ENCODE data around the gene MAGEA6.
"Not testable (repeated sequence)": the region's sequence is repeated elsewhere in the genome, so short reads cannot be mapped to it uniquely, and the experiment has no call there.

- TF ChIP-seq EZH2 (IDR thresholded peaks at IDR 0.05; ENCODE audit: borderline replicate concordance, low read depth, low read length, severe bottlenecking); CTCF (IDR thresholded peaks at IDR 0.05; ENCODE audit: extremely low read depth in 1 of 2, insufficient read depth in 1 of 2, low read depth in 1 of 2, low read length in 2 of 2): not testable (repeated sequence)
Observed at GRCh38 chrX:152758918-152759317, 10.6 kb downstream of the MAGEA6 start, which contains the start of gene CSAG3.

Data from endothelial cell of umbilical vein (primary cell).